ENCODE data around the gene HSBP1L1.

HSBP1L1 gene

GRCh38 chr18:79960921-79961526, 3.4 kb upstream of the HSBP1L1 start:
- Histone ChIP-seq H3K27me3 (ENCODE audit: insufficient read depth, poor library complexity, severe bottlenecking) (no peaks in the 10 kb centered on the region), H3K4me3 (ENCODE audit: severe bottlenecking) (no peak overlapping the region), H3K27ac (ENCODE audit: poor library complexity, severe bottlenecking) (peak overlapping the region; percentile 38), H3K9me3 (ENCODE audit: severe bottlenecking) (no peaks in the 10 kb centered on the region), H3K4me1 (ENCODE audit: insufficient read depth, poor library complexity, severe bottlenecking) (peaks cover 28% of the 10 kb centered on the region), H3K36me3 (ENCODE audit: low read depth) (no peaks in the 10 kb centered on the region)
- DNase-seq (ENCODE audit: low spot score) (no peak), ATAC-seq (ENCODE audit: low read depth) (no peak)
- no peak for TF ChIP-seq CTCF (IDR thresholded peaks at IDR 0.05; ENCODE audit: poor library complexity, severe bottlenecking)

- H3K4me3 ChIP-seq (ENCODE audit: severe bottlenecking): no peak overlapping the region
- peaks cover 28% of the 10 kb centered on the region for H3K4me1 ChIP-seq (ENCODE audit: insufficient read depth, poor library complexity, severe bottlenecking)
- H3K27ac ChIP-seq (ENCODE audit: poor library complexity, severe bottlenecking): peak overlapping the region; percentile 38
- DNase-seq (ENCODE audit: low spot score) (no peak), ATAC-seq (ENCODE audit: low read depth) (no peak)
- no peaks in the 10 kb centered on the region for H3K27me3 ChIP-seq (ENCODE audit: insufficient read depth, poor library complexity, severe bottlenecking)
- no peak for TF ChIP-seq CTCF (IDR thresholded peaks at IDR 0.05; ENCODE audit: poor library complexity, severe bottlenecking)
- no peaks in the 10 kb centered on the region for H3K9me3 ChIP-seq (ENCODE audit: severe bottlenecking)
- H3K36me3 ChIP-seq (ENCODE audit: low read depth): peaks cover 3% of the 10 kb centered on the region; the same call in 1 of the 2 replicates
These were observed 2.7 kb upstream of the HSBP1L1 start for GRCh38 chr18:79961527-79962291.

- peaks cover 28% of the 10 kb centered on the region for H3K4me1 ChIP-seq (ENCODE audit: insufficient read depth, poor library complexity, severe bottlenecking)
- DNase-seq (ENCODE audit: low spot score): no peak
- peak overlapping the region; percentile 38 for H3K27ac ChIP-seq (ENCODE audit: poor library complexity, severe bottlenecking)
- TF ChIP-seq CTCF (IDR thresholded peaks at IDR 0.05; ENCODE audit: poor library complexity, severe bottlenecking): no peak
- no peak overlapping the region for H3K4me3 ChIP-seq (ENCODE audit: severe bottlenecking)
- ATAC-seq (ENCODE audit: low read depth): peak; percentile 74
- no peaks in the 10 kb centered on the region for H3K9me3 ChIP-seq (ENCODE audit: severe bottlenecking)
- no peaks in the 10 kb centered on the region for H3K27me3 ChIP-seq (ENCODE audit: insufficient read depth, poor library complexity, severe bottlenecking)
- peaks cover 5% of the 10 kb centered on the region; the same call in 1 of the 2 replicates for H3K36me3 ChIP-seq (ENCODE audit: low read depth)
These were observed 2.1 kb upstream of the HSBP1L1 start for GRCh38 chr18:79962311-79962710.

- Histone ChIP-seq H3K27me3 (ENCODE audit: insufficient read depth, poor library complexity, severe bottlenecking) (no peaks in the 10 kb centered on the region), H3K9me3 (ENCODE audit: severe bottlenecking) (no peaks in the 10 kb centered on the region), H3K4me1 (ENCODE audit: insufficient read depth, poor library complexity, severe bottlenecking) (peaks cover 28% of the 10 kb centered on the region), H3K36me3 (ENCODE audit: low read depth) (peaks cover 13% of the 10 kb centered on the region; the same call in 1 of the 2 replicates), H3K27ac (ENCODE audit: poor library complexity, severe bottlenecking) (peak overlapping the region; percentile 38), H3K4me3 (ENCODE audit: severe bottlenecking) (no peak overlapping the region)
- DNase-seq (ENCODE audit: low spot score) (no peak), ATAC-seq (ENCODE audit: low read depth) (no peak)
- no peak for TF ChIP-seq CTCF (IDR thresholded peaks at IDR 0.05; ENCODE audit: poor library complexity, severe bottlenecking)
These were observed 1.4 kb upstream of the HSBP1L1 start for GRCh38 chr18:79962835-79963657.

Data from RWPE2 (cell line).